HG03103 (cell line): ENCODE measurements around the gene KCND3.

ENCODE experiments used
- ATAC-seq: cut with Tn5 transposase; IDR thresholded peaks from one replicate; pipeline ENCODE4 v1.9.1; 2021; ENCODE audit warnings: low read depth; ENCODE audit not compliant: unreplicated experiment

Gene KCND3

DNA sequence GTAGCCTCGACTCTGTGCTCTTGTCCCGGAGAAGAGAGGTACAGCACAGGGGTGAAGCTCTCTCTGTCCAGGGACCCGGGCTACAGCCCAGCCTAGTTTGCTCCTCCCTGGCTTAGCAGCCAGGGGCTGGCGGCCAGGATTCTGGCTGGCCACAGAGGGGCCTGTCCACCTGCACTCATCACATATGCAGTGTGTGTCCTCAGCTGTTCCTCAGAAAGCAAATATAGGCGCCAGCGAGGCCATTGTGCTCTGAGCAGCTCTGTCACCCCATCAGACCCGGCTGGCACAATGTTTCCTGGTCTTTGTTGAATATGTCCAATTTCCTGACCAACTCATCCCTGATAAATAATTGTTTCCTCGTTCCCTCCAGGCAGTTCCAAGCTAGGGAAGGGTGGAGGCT lies 28.5 kb downstream of the KCND3 start:
- no peak for ATAC-seq

GRCh38 chr1:111959436-111959835 lies 30.0 kb downstream of the KCND3 start:
- ATAC-seq, result no peak

DNA sequence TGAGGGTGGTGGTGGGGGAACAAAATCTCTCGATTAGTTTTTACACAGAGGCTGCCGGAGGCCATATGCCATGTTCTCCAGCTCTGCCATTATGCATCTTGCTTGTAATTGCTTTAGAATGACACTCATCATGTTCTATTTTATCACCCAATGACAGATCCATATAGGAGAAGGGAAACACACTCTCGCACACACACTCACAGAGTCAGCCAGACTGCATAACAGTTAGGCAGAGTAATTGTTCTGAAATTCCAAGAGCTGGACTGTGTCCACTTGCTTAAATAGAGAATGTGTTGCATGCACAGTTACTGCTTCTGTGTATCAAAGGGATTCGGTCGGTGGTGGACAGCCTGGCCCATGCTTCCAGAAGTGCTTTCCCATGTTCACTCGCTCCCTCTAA lies 30.6 kb downstream of the KCND3 start:
- ATAC-seq, result no peak

- no peak for ATAC-seq
Observed at GRCh38 chr1:111958075-111958474, 31.4 kb downstream of the KCND3 start.

DNA sequence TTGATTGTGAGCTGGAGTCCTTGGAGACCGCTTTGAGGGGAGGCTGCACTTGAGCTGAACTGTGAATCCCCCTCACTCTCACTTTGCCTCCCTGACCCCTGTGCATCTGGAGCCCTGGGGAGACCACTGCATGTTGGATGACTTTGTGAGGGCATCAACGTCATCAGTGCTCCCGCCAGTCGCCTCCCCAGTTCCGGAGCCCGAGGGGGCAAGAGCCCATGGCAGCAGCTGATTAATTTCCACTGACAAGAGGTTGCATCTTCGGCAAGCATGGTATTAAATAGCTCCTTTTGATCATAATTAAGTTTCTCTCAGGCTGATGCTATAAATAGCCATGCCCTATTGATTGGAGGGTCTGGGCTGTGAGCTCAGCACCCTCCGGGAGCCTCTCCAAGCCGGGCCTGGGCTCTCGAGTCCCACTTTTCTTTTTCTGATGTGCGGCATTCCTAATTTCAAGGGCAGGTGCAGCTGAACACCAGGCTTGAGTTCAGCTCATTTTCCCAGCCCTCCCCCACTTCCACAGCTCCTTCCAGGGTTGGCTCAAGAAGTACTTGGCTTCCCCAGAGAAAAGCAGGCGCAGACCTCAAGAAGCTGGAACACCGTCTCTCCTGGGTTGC lies 33.2 kb downstream of the KCND3 start:
- ATAC-seq, result no peak

DNA sequence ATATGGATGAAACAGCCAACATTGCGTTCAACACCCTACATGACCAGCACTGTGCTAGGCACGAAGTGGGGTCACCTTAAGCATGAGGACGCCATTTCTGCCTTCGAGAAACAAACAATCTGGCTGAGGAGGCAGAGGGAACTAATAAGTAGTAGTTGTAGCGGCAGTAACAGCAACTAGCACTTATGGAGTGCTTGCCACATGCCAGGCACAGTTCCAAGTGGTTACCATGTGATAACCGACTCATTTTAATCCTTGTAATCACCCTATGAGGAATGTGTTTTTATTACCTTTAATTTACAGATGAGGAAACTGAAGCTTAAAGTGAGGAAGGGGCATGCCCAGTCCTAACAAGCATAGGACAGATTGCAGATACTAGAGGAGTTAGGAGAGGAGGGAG lies 33.7 kb downstream of the KCND3 start:
- no peak for ATAC-seq

DNA sequence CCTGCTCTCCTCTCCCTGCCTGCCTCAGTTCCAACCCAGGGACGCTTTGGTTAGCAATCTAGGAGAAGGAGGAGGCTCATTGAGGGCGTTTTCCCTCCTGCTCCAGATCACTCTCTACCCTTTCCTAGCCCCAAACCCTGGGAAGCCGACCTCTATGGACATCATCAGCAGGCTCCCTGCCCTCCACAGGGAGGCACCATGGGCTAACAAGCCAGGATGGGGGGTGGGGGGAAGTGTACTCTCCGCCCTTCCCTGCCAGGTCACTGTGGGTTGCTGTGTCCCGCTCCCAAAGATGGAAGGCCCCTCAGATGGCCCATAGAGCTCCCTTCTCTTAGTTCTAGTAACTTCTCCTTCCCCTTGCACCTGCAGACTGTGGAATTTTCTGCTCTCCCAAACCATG lies 35.7 kb downstream of the KCND3 start:
- no peak for ATAC-seq

DNA sequence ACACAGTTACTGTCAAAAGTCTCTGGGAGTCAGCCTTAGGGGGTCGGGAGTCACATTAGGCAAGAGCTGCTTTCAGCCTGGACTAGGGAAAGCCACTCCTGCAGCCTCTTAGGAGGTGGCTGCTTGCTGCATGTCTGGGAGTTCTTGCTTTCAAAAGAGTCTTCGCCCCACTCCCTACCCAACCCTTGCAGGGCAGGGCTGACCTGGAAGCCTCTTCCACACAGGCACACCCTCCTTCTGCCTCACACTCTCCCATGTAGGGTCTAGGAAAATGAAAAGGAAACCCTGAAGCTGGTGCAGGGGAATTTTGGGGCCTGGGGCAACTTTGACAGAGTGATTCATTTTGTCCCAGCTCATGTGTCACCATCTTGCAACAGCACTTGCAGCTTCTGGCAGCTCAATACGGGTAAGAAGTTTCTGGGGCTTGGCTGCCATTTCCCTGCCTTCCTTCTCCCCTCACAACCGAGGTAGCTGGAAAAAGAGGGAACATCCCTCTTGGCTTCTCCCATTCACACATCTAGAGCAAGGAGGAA lies 37.3 kb downstream of the KCND3 start:
- no peak for ATAC-seq

- ATAC-seq, result no peak
Observed at GRCh38 chr1:111948209-111949171, 41.0 kb downstream of the KCND3 start.

DNA sequence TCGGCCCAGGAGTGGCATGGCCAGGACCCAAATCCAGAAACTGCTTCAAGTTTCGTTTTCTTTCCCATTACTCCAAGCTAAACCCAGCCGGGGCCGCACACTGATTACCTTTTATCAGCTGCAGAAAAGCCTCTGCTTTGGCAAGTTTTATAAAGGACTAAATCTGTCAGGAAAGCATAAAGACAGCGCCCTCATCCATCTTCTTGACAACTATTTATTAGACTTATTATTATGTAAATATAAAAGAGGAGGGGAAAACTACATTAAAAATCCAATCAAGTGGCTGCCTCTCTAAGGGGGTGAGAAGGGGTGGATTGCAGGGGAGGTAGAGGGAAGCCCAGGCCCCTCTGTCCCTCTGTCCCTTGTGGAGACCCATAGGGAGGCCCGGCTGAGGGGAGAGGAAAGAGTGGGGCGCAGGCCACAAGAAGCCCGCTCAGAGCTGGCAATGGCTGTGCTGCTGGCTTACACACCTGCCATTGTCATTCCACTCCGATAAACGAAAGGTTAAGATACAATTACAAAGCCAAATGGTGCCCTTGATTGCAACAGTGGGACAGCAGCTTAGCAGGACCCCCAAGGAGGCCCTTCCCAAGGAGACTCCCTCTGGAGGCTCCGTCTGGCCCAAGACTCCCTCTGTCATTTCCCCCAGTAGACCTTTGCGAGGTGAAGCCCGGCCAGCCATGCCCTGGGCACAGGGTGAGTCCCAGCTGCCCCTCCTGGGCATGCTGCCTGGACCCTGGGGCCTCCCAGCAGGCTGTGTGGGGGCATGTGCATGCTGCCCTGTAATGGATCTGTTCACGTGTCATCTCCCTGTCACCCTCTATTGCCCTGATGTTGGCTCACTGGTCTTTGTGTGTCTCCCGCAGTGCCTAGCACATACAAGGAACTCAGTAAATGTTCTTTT lies 45.4 kb downstream of the KCND3 start:
- no peak for ATAC-seq

DNA sequence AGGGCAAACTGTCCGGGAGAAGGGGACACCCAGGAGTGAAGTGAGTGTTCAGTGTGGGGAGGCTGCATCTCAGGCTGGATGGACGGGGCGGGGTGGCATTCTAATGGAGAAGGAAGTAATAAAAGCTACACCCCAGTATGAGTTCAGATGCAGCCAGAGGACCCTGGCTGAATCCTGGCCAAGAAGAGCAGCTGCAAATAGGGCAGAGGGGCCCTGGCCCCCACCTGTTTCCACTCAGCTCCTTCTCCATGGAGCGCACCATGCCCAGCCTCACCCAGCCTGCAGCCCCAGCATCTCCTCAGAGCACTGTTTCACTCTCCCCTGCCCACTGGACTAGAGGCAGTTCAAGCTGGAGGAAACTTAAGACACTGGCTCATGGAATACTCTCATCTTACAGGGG lies 46.4 kb downstream of the KCND3 start:
- ATAC-seq, result no peak

- no peak for ATAC-seq
Observed at GRCh38 chr1:111938536-111938935, 50.9 kb downstream of the KCND3 start.

- no peak for ATAC-seq
Observed at GRCh38 chr1:111938123-111938522, 51.3 kb downstream of the KCND3 start.

DNA sequence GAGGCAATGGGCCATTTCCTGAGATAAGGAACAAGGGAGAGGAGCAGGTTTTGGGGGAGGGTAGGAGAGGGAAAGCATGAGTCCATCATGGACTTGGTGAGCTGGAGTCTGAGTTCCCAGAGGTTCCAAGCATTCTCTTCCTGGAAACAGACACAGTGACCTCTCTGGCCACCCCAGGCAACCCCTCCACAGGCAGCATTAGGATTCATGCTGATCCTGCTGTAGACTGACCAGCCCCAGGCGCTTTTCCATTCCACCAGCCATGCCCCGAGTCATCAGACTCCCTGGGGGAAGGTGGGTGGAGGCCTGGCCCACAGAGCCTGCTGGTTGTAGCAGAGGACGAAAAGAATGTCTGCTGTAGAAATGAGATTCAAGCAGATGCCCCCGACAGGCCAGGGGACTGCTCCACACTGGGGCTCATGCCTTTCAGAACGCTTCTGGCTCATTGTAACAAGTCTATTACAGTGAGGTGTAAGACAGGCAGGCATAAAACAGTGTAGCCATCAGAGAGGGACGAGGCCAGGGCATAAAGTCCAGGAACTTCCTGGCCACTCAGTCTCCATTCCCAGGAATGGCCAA lies 52.2 kb downstream of the KCND3 start:
- no peak for ATAC-seq

GRCh38 chr1:111934106-111934852 lies 55.2 kb downstream of the KCND3 start:
- ATAC-seq, result no peak

GRCh38 chr1:111930356-111930755 lies 59.1 kb downstream of the KCND3 start:
- ATAC-seq, result no peak

DNA sequence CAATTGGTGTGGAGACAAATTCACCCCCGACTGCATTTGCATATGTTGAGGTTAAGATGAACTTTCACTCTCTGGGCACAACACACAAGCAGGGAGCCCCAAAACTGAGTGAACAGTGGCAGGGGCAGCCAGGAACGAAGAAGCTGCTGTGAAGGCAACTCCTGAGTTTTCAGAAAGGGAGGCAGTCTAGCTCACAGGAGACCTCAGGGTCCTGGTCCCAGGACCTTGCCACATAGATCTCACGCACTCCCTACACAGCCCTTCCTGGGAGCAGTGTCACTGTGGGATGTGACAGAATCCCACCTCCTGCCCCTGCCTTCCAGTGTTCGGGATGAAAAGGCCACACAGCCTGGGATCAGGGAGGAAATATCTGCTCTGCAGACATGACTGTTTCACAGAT lies 60.9 kb downstream of the KCND3 start:
- ATAC-seq, result no peak

- no peak for ATAC-seq
Observed at GRCh38 chr1:111927652-111928051, 61.8 kb downstream of the KCND3 start.

- ATAC-seq, result no peak
Observed at GRCh38 chr1:111924786-111925185, 64.7 kb downstream of the KCND3 start.

DNA sequence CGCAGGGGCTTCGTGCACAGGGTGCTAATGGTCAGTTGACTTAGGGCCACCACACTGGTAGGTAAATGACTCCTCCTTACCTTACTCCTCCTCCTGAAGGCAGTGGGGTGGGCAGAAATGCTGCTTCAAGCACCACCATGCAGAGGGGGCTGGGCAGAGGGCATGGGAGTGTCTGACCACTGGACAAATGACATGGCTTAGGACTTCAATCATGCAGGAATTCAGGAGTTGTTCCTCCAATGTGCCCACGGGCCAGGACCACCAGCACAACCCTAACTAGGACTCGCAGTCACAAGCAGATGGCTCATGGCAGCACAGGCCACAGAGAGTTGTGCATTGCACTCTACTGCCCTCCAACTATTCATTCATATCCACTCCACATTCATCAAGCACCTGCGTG lies 65.7 kb downstream of the KCND3 start:
- ATAC-seq, result no peak
